Measurements from ENCODE around the gene MYBBP1A.

GRCh38 chr17:4559966-4560365 lies 4.8 kb upstream of the MYBBP1A start:
- TF ChIP-seq CTCF (IDR thresholded peaks at IDR 0.05 in 8 of 11, conservative IDR thresholded peaks at IDR 0.05 in 3 of 11) (no peak), POLR2AphosphoS5 (IDR thresholded peaks at IDR 0.05) (no peak), POLR2A (IDR thresholded peaks at IDR 0.05) (no peak)
